Tibial nerve (tissue), 4 donors: ENCODE results near the gene VWC2L.

ENCODE experiments used
- CTCF ChIP-seq, 5 experiments: fragments of 200-600 bp in 3 of 5; fragments of 450-650 bp in 2 of 5; sonication (generic) in 3 of 5; IDR thresholded peaks; one replicate each; pipeline ENCODE4 v1.5.1; 2016 to 2019; ENCODE audit warnings: antibody characterized with exemption in 5 of 5, mild to moderate bottlenecking in 3 of 5, moderate library complexity in 2 of 5
- EP300 ChIP-seq, 2 donors: sonication (generic); formaldehyde crosslinking; IDR thresholded peaks; one replicate each; pipeline ENCODE4 v1.6.1; 2017; ENCODE audit warnings: antibody characterized with exemption in 2 of 2, mild to moderate bottlenecking in 1 of 2

- TF ChIP-seq CTCF (IDR thresholded peaks at IDR 0.05) (no peak), EP300 (IDR thresholded peaks at IDR 0.05) (no peak)
Measured at GRCh38 chr2:214569419-214570035, 158.7 kb downstream of the VWC2L start.
